ENCODE data around the gene NHLRC4. TPM values are rescaled to one million over a fixed set of nuclear protein-coding genes. Genes with fewer than 3 reads are reported as not detected.

NHLRC4 gene
- total and polyA plus RNA-seq, 9 of the 15 experiments (the other 6 are each of a cell fraction or from before 2014, with no cell fraction given), result 0.24 to 3.7 (median 1.3) TPM; not detected in 2

- TF ChIP-seq MAFF (IDR thresholded peaks at IDR 0.05; ENCODE audit: low read length), result no peak
- TF ChIP-seq SIX5 (IDR thresholded peaks at IDR 0.05; ENCODE audit: borderline replicate concordance in 1 of 2, insufficient read depth in 1 of 2, low read depth in 1 of 2, low read length in 2 of 2), result no peak
- no peak for TF ChIP-seq ATF1 (CRISPR knock-in tag; IDR thresholded peaks at IDR 0.05)
- TF ChIP-seq ATF1 (tag; IDR thresholded peaks at IDR 0.05), result no peak
- TF ChIP-seq MTA2 (IDR thresholded peaks at IDR 0.05; ENCODE audit: low read depth), result peak; percentile 36; the same call in 1 of the 2 replicates
- no peak for TF ChIP-seq NCOA6 (IDR thresholded peaks at IDR 0.05)
- TF ChIP-seq, protein P1, sequence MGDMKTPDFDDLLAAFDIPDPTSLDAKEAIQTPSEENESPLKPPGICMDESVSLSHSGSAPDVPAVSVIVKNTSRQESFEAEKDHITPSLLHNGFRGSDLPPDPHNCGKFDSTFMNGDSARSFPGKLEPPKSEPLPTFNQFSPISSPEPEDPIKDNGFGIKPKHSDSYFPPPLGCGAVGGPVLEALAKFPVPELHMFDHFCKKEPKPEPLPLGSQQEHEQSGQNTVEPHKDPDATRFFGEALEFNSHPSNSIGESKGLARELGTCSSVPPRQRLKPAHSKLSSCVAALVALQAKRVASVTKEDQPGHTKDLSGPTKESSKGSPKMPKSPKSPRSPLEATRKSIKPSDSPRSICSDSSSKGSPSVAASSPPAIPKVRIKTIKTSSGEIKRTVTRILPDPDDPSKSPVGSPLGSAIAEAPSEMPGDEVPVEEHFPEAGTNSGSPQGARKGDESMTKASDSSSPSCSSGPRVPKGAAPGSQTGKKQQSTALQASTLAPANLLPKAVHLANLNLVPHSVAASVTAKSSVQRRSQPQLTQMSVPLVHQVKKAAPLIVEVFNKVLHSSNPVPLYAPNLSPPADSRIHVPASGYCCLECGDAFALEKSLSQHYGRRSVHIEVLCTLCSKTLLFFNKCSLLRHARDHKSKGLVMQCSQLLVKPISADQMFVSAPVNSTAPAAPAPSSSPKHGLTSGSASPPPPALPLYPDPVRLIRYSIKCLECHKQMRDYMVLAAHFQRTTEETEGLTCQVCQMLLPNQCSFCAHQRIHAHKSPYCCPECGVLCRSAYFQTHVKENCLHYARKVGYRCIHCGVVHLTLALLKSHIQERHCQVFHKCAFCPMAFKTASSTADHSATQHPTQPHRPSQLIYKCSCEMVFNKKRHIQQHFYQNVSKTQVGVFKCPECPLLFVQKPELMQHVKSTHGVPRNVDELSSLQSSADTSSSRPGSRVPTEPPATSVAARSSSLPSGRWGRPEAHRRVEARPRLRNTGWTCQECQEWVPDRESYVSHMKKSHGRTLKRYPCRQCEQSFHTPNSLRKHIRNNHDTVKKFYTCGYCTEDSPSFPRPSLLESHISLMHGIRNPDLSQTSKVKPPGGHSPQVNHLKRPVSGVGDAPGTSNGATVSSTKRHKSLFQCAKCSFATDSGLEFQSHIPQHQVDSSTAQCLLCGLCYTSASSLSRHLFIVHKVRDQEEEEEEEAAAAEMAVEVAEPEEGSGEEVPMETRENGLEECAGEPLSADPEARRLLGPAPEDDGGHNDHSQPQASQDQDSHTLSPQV (IDR thresholded peaks at IDR 0.05), result 0 out of 2 replicates have a peak, but pooled peaks have one; percentile 43
- TF ChIP-seq FOXP1 (CRISPR knock-in tag; IDR thresholded peaks at IDR 0.05), result no peak
- TF ChIP-seq ETV5 (CRISPR knock-in tag; IDR thresholded peaks at IDR 0.05; ENCODE audit: low read depth), result no peak
- no peak for TF ChIP-seq ZNF263 (CRISPR knock-in tag; IDR thresholded peaks at IDR 0.05; ENCODE audit: borderline replicate concordance)
- TF ChIP-seq MXD1 (CRISPR knock-in tag; IDR thresholded peaks at IDR 0.05; ENCODE audit: borderline replicate concordance, poor library complexity, severe bottlenecking), result no peak
- no peak for TF ChIP-seq CBX8 (IDR thresholded peaks at IDR 0.05; ENCODE audit: borderline replicate concordance, extremely low read depth, low read depth, low read length, poor library complexity, severe bottlenecking)
- no peak for TF ChIP-seq NR1H2 (CRISPR knock-in tag; IDR thresholded peaks at IDR 0.05)
- 0 out of 4 replicates have a peak, but pooled peaks of 1 of the 2 experiments have one; percentile 15 for TF ChIP-seq TEAD1 (CRISPR knock-in tag; IDR thresholded peaks at IDR 0.05)
- TF ChIP-seq TCFL5 (CRISPR knock-in tag; conservative IDR thresholded peaks at IDR 0.05), result no peak
- TF ChIP-seq FUS (optimal IDR thresholded peaks at IDR 0.05; ENCODE audit: low read depth, low read length), result no peak
- TF ChIP-seq, protein P2, sequence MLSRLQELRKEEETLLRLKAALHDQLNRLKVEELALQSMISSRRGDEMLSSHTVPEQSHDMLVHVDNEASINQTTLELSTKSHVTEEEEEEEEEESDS (CRISPR knock-in tag; IDR thresholded peaks at IDR 0.05), result no peak
- no peak for TF ChIP-seq ZFP91 (CRISPR knock-in tag; IDR thresholded peaks at IDR 0.05)
- TF ChIP-seq MYNN (IDR thresholded peaks at IDR 0.05), result 0 out of 2 replicates have a peak, but pooled peaks have one; percentile 41
- TF ChIP-seq MYNN (CRISPR knock-in tag; IDR thresholded peaks at IDR 0.05), result no peak
- 0 out of 2 replicates have a peak, but pooled peaks have one; percentile 14 for TF ChIP-seq ZKSCAN1 (IDR thresholded peaks at IDR 0.05; ENCODE audit: low read depth, low read length)
- no peak for TF ChIP-seq U2AF1 (optimal IDR thresholded peaks at IDR 0.05; ENCODE audit: low read depth, low read length)
These were observed 1.8 kb downstream of the NHLRC4 start (continued) for GRCh38 chr16:568401-569258.
